NCI-H1694 treated with DMSO at 0.1 percent for 48 hours (cell line): Measurements from ENCODE around the gene LRRK1.

Source experiments
- DNase-seq: peaks from one replicate; lab custom pipeline; 2025; lab: John Stamatoyannopoulos, UW

LRRK1 gene

GRCh38 chr15:100909989-100910955 is 8.9 kb upstream of the LRRK1 start:
- DNase-seq = no peak

GRCh38 chr15:100911086-100911485 is 8.1 kb upstream of the LRRK1 start:
- DNase-seq = no peak

GRCh38 chr15:100913961-100914360 is 5.2 kb upstream of the LRRK1 start:
- no peak for DNase-seq

GRCh38 chr15:100914876-100915275 is 4.3 kb upstream of the LRRK1 start:
- DNase-seq = no peak

GRCh38 chr15:100918034-100918689 is 995 bp upstream of the LRRK1 start:
- DNase-seq = peak; percentile 8

GRCh38 chr15:100919481-100920405 is 586 bp downstream of the LRRK1 start:
- no peak for DNase-seq

- DNase-seq = no peak
These were observed 1.5 kb downstream of the LRRK1 start for GRCh38 chr15:100920516-100921135.

GRCh38 chr15:100922192-100923040 is 3.3 kb downstream of the LRRK1 start:
- no peak for DNase-seq

GRCh38 chr15:100923076-100923475 is 3.9 kb downstream of the LRRK1 start:
- no peak for DNase-seq

GRCh38 chr15:100923902-100924301 is 4.7 kb downstream of the LRRK1 start:
- no peak for DNase-seq

- no peak for DNase-seq
These were observed 5.3 kb downstream of the LRRK1 start for GRCh38 chr15:100924436-100924835.

GRCh38 chr15:100925480-100925879 is 6.3 kb downstream of the LRRK1 start:
- DNase-seq = no peak

GRCh38 chr15:100926258-100926657 is 7.1 kb downstream of the LRRK1 start:
- no peak for DNase-seq

GRCh38 chr15:100926971-100927756 is 8.0 kb downstream of the LRRK1 start:
- no peak for DNase-seq

- DNase-seq = no peak
These were observed 9.6 kb downstream of the LRRK1 start for GRCh38 chr15:100928632-100929280.

GRCh38 chr15:100929641-100930042 is 10.5 kb downstream of the LRRK1 start:
- DNase-seq = no peak

GRCh38 chr15:100930306-100930848 is 11.2 kb downstream of the LRRK1 start:
- no peak for DNase-seq

GRCh38 chr15:100931143-100931890 is 12.2 kb downstream of the LRRK1 start:
- DNase-seq = no peak
